Effector CD4-positive, alpha-beta T cell (primary cell): ENCODE data around the gene CBFA2T2.
A peak's percentile ranks its signal among the peaks of the same experiment; 100 is the strongest.
"Not testable (repeated sequence)": the region's sequence is repeated elsewhere in the genome, so short reads cannot be mapped to it uniquely, and the experiment has no call there.

Experiments used
- DNase-seq: peaks from one replicate; pipeline ENCODE4 v3.0.0-alpha.2; 2020

Gene CBFA2T2

GRCh38 chr20:33553516-33553915 is 63.6 kb downstream of the CBFA2T2 start:
- no peak for DNase-seq

GRCh38 chr20:33554914-33555420 is 65.1 kb downstream of the CBFA2T2 start:
- DNase-seq: peak; percentile 43

GRCh38 chr20:33555755-33556154 is 65.9 kb downstream of the CBFA2T2 start:
- no peak for DNase-seq

- no peak for DNase-seq
Measured at GRCh38 chr20:33556246-33556645, 66.3 kb downstream of the CBFA2T2 start.

- DNase-seq: no peak
Measured at GRCh38 chr20:33558348-33559144, 68.7 kb downstream of the CBFA2T2 start.

- DNase-seq: no peak
Measured at GRCh38 chr20:33559212-33559611, 69.3 kb downstream of the CBFA2T2 start.

- no peak for DNase-seq
Measured at GRCh38 chr20:33560026-33560425, 70.1 kb downstream of the CBFA2T2 start.

- not testable (repeated sequence) for DNase-seq
Measured at GRCh38 chr20:33561053-33561452, 71.2 kb downstream of the CBFA2T2 start.

GRCh38 chr20:33561692-33562601 is 72.1 kb downstream of the CBFA2T2 start:
- no peak for DNase-seq

- DNase-seq: no peak
Measured at GRCh38 chr20:33563788-33564187, 73.9 kb downstream of the CBFA2T2 start.

- no peak for DNase-seq
Measured at GRCh38 chr20:33566781-33567603, 77.1 kb downstream of the CBFA2T2 start.

GRCh38 chr20:33567949-33568348 is 78.1 kb downstream of the CBFA2T2 start:
- DNase-seq: no peak

GRCh38 chr20:33568378-33568777 is 78.5 kb downstream of the CBFA2T2 start:
- DNase-seq: no peak

- no peak for DNase-seq
Measured at GRCh38 chr20:33568868-33569801, 79.2 kb downstream of the CBFA2T2 start.

- no peak for DNase-seq
Measured at GRCh38 chr20:33569802-33570391, 80.0 kb downstream of the CBFA2T2 start.

- no peak for DNase-seq
Measured at GRCh38 chr20:33570743-33571142, 80.8 kb downstream of the CBFA2T2 start.

GRCh38 chr20:33573268-33573667 is 83.4 kb downstream of the CBFA2T2 start:
- not testable (repeated sequence) for DNase-seq

- DNase-seq: no peak
Measured at GRCh38 chr20:33575282-33575681, 85.4 kb downstream of the CBFA2T2 start.

GRCh38 chr20:33576432-33577125 is 86.7 kb downstream of the CBFA2T2 start:
- no peak for DNase-seq

- DNase-seq: no peak
Measured at GRCh38 chr20:33578510-33578909, 88.6 kb downstream of the CBFA2T2 start.
